RCC 7860 (cell line): Measurements from ENCODE around the gene TRABD2B.

Experiments used
- DNase-seq: peaks from one replicate; pipeline ENCODE4 v3.0.0-alpha.2; 2015; ENCODE audit warnings: low spot score
- FAIRE-seq: peaks from 2 replicates; lab custom pipeline; 2012; peaks lifted over from hg19 to GRCh38; lab: Jason Lieb, UNC

Gene TRABD2B

GRCh38 chr1:47713333-47713953, 283.7 kb downstream of the TRABD2B start:
- no peak for DNase-seq

GRCh38 chr1:47712596-47713299, 284.4 kb downstream of the TRABD2B start:
- no peak for FAIRE-seq
- no peak for DNase-seq

More at GRCh38 chr1:47713333-47713953, 283.7 kb downstream of the TRABD2B start:
- FAIRE-seq, result no peak

- no peak for FAIRE-seq
- DNase-seq, result no peak
Observed at GRCh38 chr1:47711848-47712492, 285.2 kb downstream of the TRABD2B start.

- FAIRE-seq, result no peak
- DNase-seq, result no peak
Observed at GRCh38 chr1:47711184-47711847, 285.9 kb downstream of the TRABD2B start.
